Keratinocyte (primary cell): ENCODE measurements around the gene TIGD6. TPM values are rescaled to one million over a fixed set of nuclear protein-coding genes. Genes with fewer than 3 reads are reported as not detected.

Source experiments
- DNase-seq: peaks from one replicate; pipeline ENCODE4 v3.0.0-alpha.2; 2011; ENCODE audit warnings: low read depth, missing footprints, low spot score
- FAIRE-seq: peaks from 2 replicates; lab custom pipeline; 2011; peaks lifted over from hg19 to GRCh38; lab: Jason Lieb, UNC
- H2AFZ ChIP-seq: 2 replicates; pipeline ENCODE4 v1.6.0; 2012; ENCODE audit warnings: low read length, control low read depth, inconsistent platforms; ENCODE audit not compliant: control insufficient read depth
- H3K27ac ChIP-seq: 2 replicates; pipeline ENCODE4 v1.5.1; 2011; ENCODE audit warnings: low read length; ENCODE audit not compliant: control insufficient read depth, insufficient read depth
- H3K27me3 ChIP-seq: 3 replicates; pipeline ENCODE4 v1.6.0; 2011; ENCODE audit warnings: low read length; ENCODE audit not compliant: control insufficient read depth, insufficient read depth; ENCODE audit errors: extremely low read depth
- H3K36me3 ChIP-seq, 2 experiments: 2 replicates in 1 of 2; 3 replicates in 1 of 2; pipeline ENCODE4 v1.5.1; 2011; ENCODE audit warnings: low read length in 2 of 2, mild to moderate bottlenecking in 1 of 2; ENCODE audit not compliant: control insufficient read depth in 2 of 2, insufficient read depth in 2 of 2; ENCODE audit errors: extremely low read depth in 1 of 2
- H3K4me1 ChIP-seq: 3 replicates; pipeline ENCODE4 v1.5.1; 2011; ENCODE audit warnings: low read length; ENCODE audit not compliant: control insufficient read depth, insufficient read depth; ENCODE audit errors: extremely low read depth
- H3K4me2 ChIP-seq: 3 replicates; pipeline ENCODE4 v1.6.0; 2011; ENCODE audit warnings: low read depth, low read length; ENCODE audit not compliant: control insufficient read depth, insufficient read depth; ENCODE audit errors: extremely low read depth
- H3K4me3 ChIP-seq, 3 experiments: fragments of 200-600 bp in 1 of 3; sonication (generic) in 1 of 3; 2 replicates in 2 of 3; 3 replicates in 1 of 3; pipeline ENCODE4 v1.5.1; 2011 to 2016; ENCODE audit warnings: low read length in 3 of 3, mild to moderate bottlenecking in 3 of 3, control low read depth in 2 of 3, inconsistent platforms in 1 of 3, low read depth in 1 of 3, mixed read lengths in 1 of 3, mixed run types in 1 of 3, moderate library complexity in 1 of 3; ENCODE audit not compliant: control insufficient read depth in 2 of 3, insufficient read depth in 2 of 3; ENCODE audit errors: extremely low read depth in 1 of 3
- H3K79me2 ChIP-seq: 2 replicates; pipeline ENCODE4 v1.6.0; 2012; ENCODE audit warnings: low read length; ENCODE audit not compliant: control insufficient read depth, insufficient read depth
- H3K9ac ChIP-seq: 3 replicates; pipeline ENCODE4 v1.6.0; 2011; ENCODE audit warnings: low read length; ENCODE audit not compliant: control insufficient read depth, insufficient read depth; ENCODE audit errors: extremely low read depth
- H3K9me1 ChIP-seq: 3 replicates; pipeline ENCODE4 v1.6.0; 2011; ENCODE audit warnings: low read length; ENCODE audit not compliant: control insufficient read depth, insufficient read depth; ENCODE audit errors: extremely low read depth
- H3K9me3 ChIP-seq: 2 replicates; pipeline ENCODE4 v1.5.1; 2012; ENCODE audit warnings: low read depth, low read length; ENCODE audit not compliant: control insufficient read depth
- H4K20me1 ChIP-seq: 3 replicates; pipeline ENCODE4 v1.6.0; 2011; ENCODE audit warnings: low read length; ENCODE audit not compliant: control insufficient read depth, insufficient read depth; ENCODE audit errors: extremely low read depth
- EZH2 ChIP-seq: IDR thresholded peaks from one replicate; pipeline ENCODE4 v1.6.1; 2012; ENCODE audit warnings: inconsistent platforms, mild to moderate bottlenecking, low read length, moderate library complexity
- dilution Hi-C: fragments of 300-500 bp; cut with MboI; formaldehyde crosslinking; loops from one replicate; pipeline ENCODE4 v1.7.0; 2020; ENCODE audit warnings: low sequenced_read_pairs; ENCODE audit not compliant: extremely low pct_ligation_motif_present
- polyA plus RNA-seq, 5 experiments: library from polyadenylated mRNA; depleted of rRNA in 3 of 5; stranded (reverse) in 3 of 5; stranded (forward) in 1 of 5; unstranded in 1 of 5; fragments of >200 nt; gene quantifications; 1 replicate in 1 of 5; 2 replicates in 3 of 5; 3 replicates in 1 of 5; pipeline versions ENCODE4 v1.2.1 to v1.2.3, GENCODE V29; 2011 to 2012; ENCODE audit warnings: missing spikeins in 2 of 5, low read depth in 1 of 5, low replicate concordance in 1 of 5
- TF ChIP-seq, protein P1 (sequence below), 3 experiments: IDR thresholded peaks in 1 of 3; conservative IDR thresholded peaks in 1 of 3; optimal IDR thresholded peaks in 1 of 3; 2 replicates in 2 of 3; 3 replicates in 1 of 3; pipeline versions ENCODE3 to v1.5.1; 2011; ENCODE audit warnings: low read length in 3 of 3, mild to moderate bottlenecking in 3 of 3, moderate library complexity in 2 of 3, control low read depth in 1 of 3, inconsistent platforms in 1 of 3; ENCODE audit not compliant: insufficient read depth in 2 of 3; ENCODE audit errors: extremely low read depth in 1 of 3

The TIGD6 gene
- polyA plus RNA-seq, 1 donor (not counting 4 experiments of a cell fraction or from before 2014, with no cell fraction given) = 4.1 TPM

DNA sequence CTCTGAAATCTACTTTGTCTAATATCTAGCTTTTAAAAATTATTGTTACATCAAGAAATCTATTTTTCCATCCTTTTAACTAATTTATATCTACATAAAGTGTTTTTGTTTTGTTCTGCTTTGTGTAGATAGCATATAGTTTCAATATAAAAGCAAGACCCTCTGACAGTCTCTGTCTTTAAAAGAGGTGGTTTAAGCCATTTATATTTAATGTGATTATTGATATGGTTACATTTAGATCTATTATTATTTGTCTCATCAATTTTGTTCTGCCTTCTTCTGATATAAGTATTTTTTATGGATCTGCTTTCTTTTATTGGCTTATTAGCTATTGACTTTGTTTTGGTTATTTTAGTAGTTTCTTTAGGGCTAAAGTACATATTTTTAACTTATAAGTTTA lies 16.1 kb upstream of the TIGD6 start:
- H3K9ac ChIP-seq = no peak overlapping the region
- no peak overlapping the region for H3K27ac ChIP-seq
- H3K4me1 ChIP-seq = peaks cover 35% of the 10 kb centered on the region
- H3K27me3 ChIP-seq = no peaks in the 10 kb centered on the region
- H4K20me1 ChIP-seq = no peaks in the 10 kb centered on the region
- DNase-seq (no peak), FAIRE-seq (no peak)
- peaks cover 30 to 36% of the 10 kb centered on the region in 2 experiments for H3K36me3 ChIP-seq
- H2AFZ ChIP-seq = no peak overlapping the region
- no peak for TF ChIP-seq EZH2
- TF ChIP-seq, protein P1, sequence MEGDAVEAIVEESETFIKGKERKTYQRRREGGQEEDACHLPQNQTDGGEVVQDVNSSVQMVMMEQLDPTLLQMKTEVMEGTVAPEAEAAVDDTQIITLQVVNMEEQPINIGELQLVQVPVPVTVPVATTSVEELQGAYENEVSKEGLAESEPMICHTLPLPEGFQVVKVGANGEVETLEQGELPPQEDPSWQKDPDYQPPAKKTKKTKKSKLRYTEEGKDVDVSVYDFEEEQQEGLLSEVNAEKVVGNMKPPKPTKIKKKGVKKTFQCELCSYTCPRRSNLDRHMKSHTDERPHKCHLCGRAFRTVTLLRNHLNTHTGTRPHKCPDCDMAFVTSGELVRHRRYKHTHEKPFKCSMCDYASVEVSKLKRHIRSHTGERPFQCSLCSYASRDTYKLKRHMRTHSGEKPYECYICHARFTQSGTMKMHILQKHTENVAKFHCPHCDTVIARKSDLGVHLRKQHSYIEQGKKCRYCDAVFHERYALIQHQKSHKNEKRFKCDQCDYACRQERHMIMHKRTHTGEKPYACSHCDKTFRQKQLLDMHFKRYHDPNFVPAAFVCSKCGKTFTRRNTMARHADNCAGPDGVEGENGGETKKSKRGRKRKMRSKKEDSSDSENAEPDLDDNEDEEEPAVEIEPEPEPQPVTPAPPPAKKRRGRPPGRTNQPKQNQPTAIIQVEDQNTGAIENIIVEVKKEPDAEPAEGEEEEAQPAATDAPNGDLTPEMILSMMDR (optimal IDR thresholded peaks at IDR 0.05 in 1 of 3, IDR thresholded peaks at IDR 0.05 in 1 of 3, conservative IDR thresholded peaks at IDR 0.05 in 1 of 3; ENCODE audit: extremely low read depth in 1 of 3, insufficient read depth in 2 of 3, low read length in 3 of 3) = no peak
- H3K9me3 ChIP-seq = peaks cover 8% of the 10 kb centered on the region
- dilution Hi-C loops = no loop called here
- H3K79me2 ChIP-seq = peaks cover 21% of the 10 kb centered on the region
- H3K9me1 ChIP-seq = no peaks in the 10 kb centered on the region
- H3K4me3 ChIP-seq = no peak overlapping the region
- H3K4me2 ChIP-seq = no peak overlapping the region

DNA sequence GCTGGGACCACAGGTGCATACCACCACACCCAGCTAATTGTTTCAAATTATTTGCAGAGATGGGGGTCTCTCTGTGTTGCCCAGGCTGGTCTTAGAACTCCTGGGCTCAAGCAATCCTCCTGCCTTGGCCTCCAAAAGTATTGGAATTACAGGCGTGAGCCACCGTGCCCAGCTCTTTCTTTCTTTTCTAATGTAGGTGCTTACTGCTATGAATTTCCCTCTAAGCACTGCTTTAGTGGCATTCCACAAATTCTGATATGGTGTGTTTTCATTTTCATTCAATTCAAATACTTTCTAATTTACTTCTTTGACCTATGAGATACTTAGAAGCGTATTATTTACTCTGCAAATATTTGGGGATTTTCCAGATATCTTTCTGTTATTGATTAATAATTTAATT lies 15.0 kb upstream of the TIGD6 start:
- FAIRE-seq = no peak
- dilution Hi-C loops = no loop called here
- H3K79me2 ChIP-seq = peaks cover 25% of the 10 kb centered on the region

More for the DNA sequence above, 15.0 kb upstream of the TIGD6 start:
- no peak overlapping the region for H3K9ac ChIP-seq
- no peak overlapping the region for H3K4me3 ChIP-seq
- no peak overlapping the region for H3K27ac ChIP-seq
- peaks cover 37 to 45% of the 10 kb centered on the region in 2 experiments for H3K36me3 ChIP-seq
- peaks cover 24% of the 10 kb centered on the region for H3K4me1 ChIP-seq
- TF ChIP-seq, protein P1 (optimal IDR thresholded peaks at IDR 0.05 in 1 of 3, IDR thresholded peaks at IDR 0.05 in 1 of 3, conservative IDR thresholded peaks at IDR 0.05 in 1 of 3; ENCODE audit: extremely low read depth in 1 of 3, insufficient read depth in 2 of 3, low read length in 3 of 3) = no peak
- no peak for TF ChIP-seq EZH2
- no peak overlapping the region for H2AFZ ChIP-seq
- H4K20me1 ChIP-seq = no peaks in the 10 kb centered on the region
- no peak overlapping the region for H3K4me2 ChIP-seq
- peaks cover 8% of the 10 kb centered on the region for H3K9me3 ChIP-seq
- no peak for DNase-seq
- H3K27me3 ChIP-seq = no peaks in the 10 kb centered on the region
- peaks cover 2% of the 10 kb centered on the region for H3K9me1 ChIP-seq
